ENCODE measurements around the gene RBMS1. TPM values are rescaled to one million over a fixed set of nuclear protein-coding genes. Genes with fewer than 3 reads are reported as not detected.

The RBMS1 gene
- total RNA-seq, 1 donor from 2014 or later = 93.3 TPM

DNA sequence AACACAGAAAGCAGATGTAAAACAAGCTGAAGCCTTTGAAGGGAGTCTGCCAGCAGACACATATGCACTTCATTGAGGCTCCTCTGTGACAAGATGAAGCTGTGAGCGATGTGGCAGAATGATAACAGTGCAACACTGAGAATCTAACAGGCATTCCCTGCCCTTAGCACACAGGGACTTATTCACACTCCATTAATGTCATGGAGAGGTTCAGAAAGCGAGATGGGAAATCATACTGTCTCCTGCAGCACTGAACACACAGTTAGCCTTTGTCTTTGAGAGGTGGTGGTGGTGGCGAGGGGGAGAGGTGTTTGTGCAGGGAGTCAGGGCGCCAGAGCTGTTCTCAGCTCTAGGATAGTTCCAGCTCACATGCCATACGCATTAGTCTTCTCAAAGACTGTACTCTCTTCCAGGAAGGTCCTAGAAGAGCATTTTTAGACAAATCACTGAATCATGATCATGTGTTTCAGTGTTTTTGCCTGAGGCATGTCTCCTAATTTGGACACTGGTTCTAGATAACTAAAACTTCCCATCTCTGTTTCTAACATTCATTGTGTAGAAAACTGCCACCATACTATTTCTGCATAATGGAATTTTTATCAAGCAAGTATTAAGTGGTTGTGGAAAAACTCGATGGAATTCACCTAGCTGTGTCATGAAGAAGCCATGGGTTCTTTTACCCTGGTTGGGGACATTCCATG, 200.1 kb downstream of the RBMS1 start:
- no peaks in the 10 kb centered on the region for H3K9me3 ChIP-seq
- peaks cover 51% of the 10 kb centered on the region for H3K4me1 ChIP-seq
- DNase-seq (ENCODE audit: extremely low spot score in 2 of 2) = no peak
- peak in 1 of 2 donors; percentile 22 for TF ChIP-seq POLR2AphosphoS5 (IDR thresholded peaks at IDR 0.05; ENCODE audit: insufficient read depth in 1 of 2, low read depth in 1 of 2)
- TF ChIP-seq, protein P1, sequence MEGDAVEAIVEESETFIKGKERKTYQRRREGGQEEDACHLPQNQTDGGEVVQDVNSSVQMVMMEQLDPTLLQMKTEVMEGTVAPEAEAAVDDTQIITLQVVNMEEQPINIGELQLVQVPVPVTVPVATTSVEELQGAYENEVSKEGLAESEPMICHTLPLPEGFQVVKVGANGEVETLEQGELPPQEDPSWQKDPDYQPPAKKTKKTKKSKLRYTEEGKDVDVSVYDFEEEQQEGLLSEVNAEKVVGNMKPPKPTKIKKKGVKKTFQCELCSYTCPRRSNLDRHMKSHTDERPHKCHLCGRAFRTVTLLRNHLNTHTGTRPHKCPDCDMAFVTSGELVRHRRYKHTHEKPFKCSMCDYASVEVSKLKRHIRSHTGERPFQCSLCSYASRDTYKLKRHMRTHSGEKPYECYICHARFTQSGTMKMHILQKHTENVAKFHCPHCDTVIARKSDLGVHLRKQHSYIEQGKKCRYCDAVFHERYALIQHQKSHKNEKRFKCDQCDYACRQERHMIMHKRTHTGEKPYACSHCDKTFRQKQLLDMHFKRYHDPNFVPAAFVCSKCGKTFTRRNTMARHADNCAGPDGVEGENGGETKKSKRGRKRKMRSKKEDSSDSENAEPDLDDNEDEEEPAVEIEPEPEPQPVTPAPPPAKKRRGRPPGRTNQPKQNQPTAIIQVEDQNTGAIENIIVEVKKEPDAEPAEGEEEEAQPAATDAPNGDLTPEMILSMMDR (IDR thresholded peaks at IDR 0.05) = no peak
- peaks cover 0 to 7% of the 10 kb centered on the region in 2 donors for H3K36me3 ChIP-seq
- intact Hi-C loops (cut with DNase I) = no loop called here
- no peak overlapping the region for H3K4me3 ChIP-seq
- no peaks in the 10 kb centered on the region for H3K27me3 ChIP-seq
- H3K27ac ChIP-seq = peak overlapping the region; percentile 57

- DNase-seq (ENCODE audit: extremely low spot score in 2 of 2) = no peak
- H3K4me1 ChIP-seq = peaks cover 54% of the 10 kb centered on the region
- H3K36me3 ChIP-seq = no peaks in the 10 kb centered on the region
- no peaks in the 10 kb centered on the region for H3K9me3 ChIP-seq
- peak overlapping the region; percentile 57 for H3K27ac ChIP-seq
- no peaks in the 10 kb centered on the region for H3K27me3 ChIP-seq
- H3K4me3 ChIP-seq = no peak overlapping the region
- intact Hi-C loops (cut with DNase I) = no loop called here
- TF ChIP-seq POLR2A (IDR thresholded peaks at IDR 0.05) (no peak), POLR2AphosphoS5 (IDR thresholded peaks at IDR 0.05; ENCODE audit: insufficient read depth in 1 of 2, low read depth in 1 of 2) (no peak)
- TF ChIP-seq, protein P1 (IDR thresholded peaks at IDR 0.05) = no peak
Observed at GRCh38 chr2:160292225-160292624, 201.4 kb downstream of the RBMS1 start.

- H3K4me3 ChIP-seq = no peak overlapping the region
- no peaks in the 10 kb centered on the region for H3K27me3 ChIP-seq
- peaks cover 54% of the 10 kb centered on the region for H3K4me1 ChIP-seq
- peak overlapping the region; percentile 28 for H3K27ac ChIP-seq
- no peak for DNase-seq (ENCODE audit: extremely low spot score in 2 of 2)
- H3K36me3 ChIP-seq = no peaks in the 10 kb centered on the region
- no peaks in the 10 kb centered on the region for H3K9me3 ChIP-seq
- intact Hi-C loops (cut with DNase I) = no loop called here
- TF ChIP-seq, protein P1 (IDR thresholded peaks at IDR 0.05) = no peak
- TF ChIP-seq POLR2AphosphoS5 (IDR thresholded peaks at IDR 0.05; ENCODE audit: insufficient read depth in 1 of 2, low read depth in 1 of 2) (no peak), POLR2A (IDR thresholded peaks at IDR 0.05) (no peak)
Observed at GRCh38 chr2:160291382-160291781, 202.2 kb downstream of the RBMS1 start.

GRCh38 chr2:160290598-160290997, 203.0 kb downstream of the RBMS1 start:
- intact Hi-C loops (cut with DNase I) = no loop called here
- Histone ChIP-seq H3K4me3 (no peak overlapping the region), H3K4me1 (peaks cover 51% of the 10 kb centered on the region), H3K36me3 (peaks cover 0 to 7% of the 10 kb centered on the region in 2 donors), H3K27me3 (no peaks in the 10 kb centered on the region), H3K27ac (peak overlapping the region; percentile 28), H3K9me3 (no peaks in the 10 kb centered on the region)
- DNase-seq (ENCODE audit: extremely low spot score in 2 of 2) = no peak
- TF ChIP-seq, protein P1 (IDR thresholded peaks at IDR 0.05) = no peak
- TF ChIP-seq POLR2AphosphoS5 (IDR thresholded peaks at IDR 0.05; ENCODE audit: insufficient read depth in 1 of 2, low read depth in 1 of 2) (no peak), POLR2A (IDR thresholded peaks at IDR 0.05) (no peak)

- Histone ChIP-seq H3K4me3 (no peak overlapping the region), H3K27me3 (no peaks in the 10 kb centered on the region), H3K36me3 (peaks cover 0 to 14% of the 10 kb centered on the region in 2 donors), H3K27ac (no peak overlapping the region), H3K4me1 (peaks cover 44% of the 10 kb centered on the region), H3K9me3 (no peaks in the 10 kb centered on the region)
- intact Hi-C loops (cut with DNase I) = no loop called here
- TF ChIP-seq POLR2A (IDR thresholded peaks at IDR 0.05) (no peak), POLR2AphosphoS5 (IDR thresholded peaks at IDR 0.05; ENCODE audit: insufficient read depth in 1 of 2, low read depth in 1 of 2) (no peak)
- TF ChIP-seq, protein P1 (IDR thresholded peaks at IDR 0.05) = no peak
- no peak for DNase-seq (ENCODE audit: extremely low spot score in 2 of 2)
Observed at GRCh38 chr2:160289831-160290230, 203.8 kb downstream of the RBMS1 start.

Data from vagina (tissue), 2 donors.